HUES48 (cell line): ENCODE results near the gene GIMAP2.

Experiments used
- H3K27ac ChIP-seq: one replicate; pipeline ENCODE4 v1.7.0; 2013; ENCODE audit warnings: low read depth, low read length, inconsistent platforms
- H3K27me3 ChIP-seq: 2 replicates; pipeline ENCODE4 v1.6.1; 2013; ENCODE audit warnings: mild to moderate bottlenecking, low read length; ENCODE audit not compliant: control insufficient read depth, insufficient read depth
- H3K36me3 ChIP-seq: 2 replicates; pipeline ENCODE4 v1.6.1; 2013; ENCODE audit warnings: low read length; ENCODE audit not compliant: control insufficient read depth, insufficient read depth
- H3K4me1 ChIP-seq: 2 replicates; pipeline ENCODE4 v1.6.1; 2013; ENCODE audit warnings: mild to moderate bottlenecking, low read length; ENCODE audit not compliant: control insufficient read depth, insufficient read depth
- H3K4me3 ChIP-seq: 2 replicates; pipeline ENCODE4 v1.5.1; 2013; ENCODE audit warnings: mild to moderate bottlenecking, low read depth, low read length
- H3K9ac ChIP-seq: 2 replicates; pipeline ENCODE4 v1.6.1; 2013; ENCODE audit warnings: mild to moderate bottlenecking, low read depth, low read length, moderate library complexity
- H3K9me3 ChIP-seq: 2 replicates; pipeline ENCODE4 v1.6.1; 2013; ENCODE audit warnings: low read length; ENCODE audit not compliant: control insufficient read depth, insufficient read depth

GIMAP2 gene

DNA sequence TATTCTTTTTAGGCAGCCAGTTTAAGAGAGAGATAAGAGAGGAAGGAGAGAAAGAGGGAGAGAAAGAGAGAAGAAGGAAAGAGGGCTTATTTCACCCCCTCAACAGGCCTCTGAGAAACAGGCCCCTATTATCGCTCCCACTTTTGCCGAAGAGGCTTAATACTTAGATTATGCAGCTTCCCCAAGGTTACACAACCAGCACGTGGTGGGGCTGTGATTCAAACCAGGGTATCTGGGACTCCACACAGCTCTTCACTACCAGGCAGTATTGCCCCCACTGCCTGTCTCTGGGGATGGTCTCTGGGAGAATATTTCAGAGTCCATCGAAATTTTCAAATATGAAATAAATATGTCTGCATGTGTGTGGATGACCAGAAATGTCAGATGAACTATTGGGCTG, 33.9 kb downstream of the GIMAP2 start:
- Histone ChIP-seq H3K4me1 (no peaks in the 10 kb centered on the region), H3K9ac (no peak overlapping the region), H3K36me3 (no peaks in the 10 kb centered on the region), H3K27me3 (peaks cover 46% of the 10 kb centered on the region), H3K4me3 (no peak overlapping the region), H3K27ac (no peak overlapping the region), H3K9me3 (no peaks in the 10 kb centered on the region)

DNA sequence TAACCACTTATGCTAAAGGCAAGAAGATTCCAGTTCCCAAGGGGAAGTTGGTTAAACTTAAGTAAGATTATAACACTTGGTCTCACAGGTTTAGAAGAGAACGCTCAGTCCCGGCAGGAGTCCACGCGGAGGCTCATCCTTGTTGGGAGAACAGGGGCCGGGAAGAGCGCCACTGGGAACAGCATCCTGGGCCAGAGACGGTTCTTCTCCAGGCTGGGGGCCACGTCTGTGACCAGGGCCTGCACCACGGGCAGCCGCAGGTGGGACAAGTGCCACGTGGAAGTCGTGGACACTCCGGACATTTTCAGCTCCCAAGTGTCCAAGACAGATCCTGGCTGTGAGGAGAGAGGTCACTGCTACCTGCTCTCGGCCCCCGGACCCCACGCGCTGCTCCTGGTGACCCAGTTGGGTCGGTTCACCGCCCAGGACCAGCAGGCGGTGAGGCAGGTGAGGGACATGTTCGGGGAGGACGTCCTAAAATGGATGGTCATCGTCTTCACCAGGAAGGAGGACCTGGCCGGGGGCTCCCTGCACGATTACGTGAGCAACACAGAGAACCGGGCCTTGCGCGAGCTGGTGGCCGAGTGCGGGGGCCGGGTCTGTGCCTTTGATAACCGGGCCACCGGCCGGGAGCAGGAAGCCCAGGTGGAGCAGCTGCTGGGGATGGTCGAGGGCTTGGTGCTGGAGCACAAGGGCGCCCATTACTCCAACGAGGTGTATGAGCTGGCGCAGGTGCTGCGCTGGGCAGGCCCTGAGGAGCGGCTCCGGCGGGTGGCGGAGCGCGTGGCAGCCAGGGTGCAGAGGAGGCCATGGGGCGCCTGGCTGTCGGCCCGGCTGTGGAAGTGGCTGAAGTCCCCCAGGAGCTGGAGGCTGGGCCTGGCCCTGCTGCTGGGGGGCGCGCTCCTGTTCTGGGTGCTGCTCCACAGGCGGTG, 34.7 kb downstream of the GIMAP2 start:
- no peak overlapping the region for H3K9ac ChIP-seq
- no peaks in the 10 kb centered on the region for H3K36me3 ChIP-seq
- peaks cover 43% of the 10 kb centered on the region for H3K27me3 ChIP-seq

DNA sequence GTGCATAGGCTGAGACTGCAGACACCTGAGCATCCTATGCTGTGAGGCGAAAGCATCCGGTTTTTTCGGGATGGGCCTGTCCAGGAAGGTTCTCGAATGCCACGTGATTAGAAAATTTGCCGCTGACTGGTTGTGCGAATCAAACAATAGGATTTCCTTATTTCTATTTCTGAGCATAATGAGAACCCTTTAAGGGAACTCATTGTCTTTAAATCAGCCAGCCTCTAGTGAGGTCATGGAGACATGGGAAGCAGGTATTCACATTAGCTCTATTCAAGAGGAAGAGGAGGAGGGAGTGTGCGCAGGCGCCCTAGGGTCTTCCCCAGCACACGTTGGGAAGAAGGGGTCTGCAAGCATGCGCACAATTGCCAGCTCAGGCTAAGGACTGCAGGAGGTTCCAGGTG, 36.5 kb downstream of the GIMAP2 start:
- H3K27me3 ChIP-seq, result peaks cover 43% of the 10 kb centered on the region
- H3K36me3 ChIP-seq, result no peaks in the 10 kb centered on the region
- no peaks in the 10 kb centered on the region for H3K9me3 ChIP-seq
- H3K4me3 ChIP-seq, result no peak overlapping the region
- no peak overlapping the region for H3K9ac ChIP-seq
- H3K27ac ChIP-seq, result no peak overlapping the region
- no peaks in the 10 kb centered on the region for H3K4me1 ChIP-seq

More for the DNA sequence above, 34.7 kb downstream of the GIMAP2 start:
- H3K9me3 ChIP-seq, result no peaks in the 10 kb centered on the region
- no peak overlapping the region for H3K27ac ChIP-seq
- no peak overlapping the region for H3K4me3 ChIP-seq
- H3K4me1 ChIP-seq, result no peaks in the 10 kb centered on the region

DNA sequence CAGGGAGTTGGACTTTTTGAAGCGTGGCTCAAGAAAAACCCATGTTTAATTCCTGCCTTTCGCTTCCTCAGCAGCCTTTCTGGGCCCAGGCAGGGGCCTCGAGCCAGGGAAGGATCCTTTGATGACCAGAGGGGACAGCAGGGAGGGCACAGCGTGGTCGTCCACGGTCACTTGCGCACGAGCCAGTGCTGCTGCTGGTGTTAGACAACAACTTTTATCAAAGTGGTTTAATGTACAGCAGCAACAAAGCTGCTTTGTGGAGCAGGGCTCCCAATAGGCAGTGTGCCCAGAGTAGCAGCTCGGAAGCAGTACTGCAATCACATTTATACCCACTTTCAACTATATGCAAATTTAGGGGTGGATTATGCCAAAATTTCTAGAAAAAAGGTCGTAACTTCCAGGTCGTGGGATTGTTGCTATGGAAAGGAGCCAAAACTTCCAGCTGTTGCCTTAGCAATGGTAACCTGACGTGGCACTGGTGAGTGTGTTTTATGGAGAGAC, 37.0 kb downstream of the GIMAP2 start:
- Histone ChIP-seq H3K4me3 (no peak overlapping the region), H3K27me3 (peaks cover 48% of the 10 kb centered on the region), H3K36me3 (no peaks in the 10 kb centered on the region), H3K4me1 (no peaks in the 10 kb centered on the region), H3K27ac (no peak overlapping the region), H3K9ac (no peak overlapping the region), H3K9me3 (no peaks in the 10 kb centered on the region)

DNA sequence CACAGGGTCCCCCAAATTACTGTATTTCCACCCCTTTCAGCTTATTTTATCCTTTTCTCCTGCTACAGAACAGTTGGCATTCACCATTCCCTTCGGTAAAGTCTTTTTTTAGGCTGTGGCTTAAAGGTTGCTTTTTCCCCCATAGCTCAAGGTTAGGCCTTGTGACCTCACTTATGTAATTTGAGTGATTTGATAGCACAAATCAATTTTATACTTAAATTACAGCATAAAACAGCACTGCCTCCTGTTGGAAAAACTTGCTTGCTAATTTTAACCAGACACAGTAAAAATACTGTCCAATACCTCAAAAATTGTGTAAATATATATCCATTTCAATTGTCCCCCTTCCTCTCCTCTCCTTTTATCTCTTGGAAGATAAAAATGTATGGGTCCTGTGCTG, 38.0 kb downstream of the GIMAP2 start:
- H3K4me3 ChIP-seq, result no peak overlapping the region
- no peaks in the 10 kb centered on the region for H3K4me1 ChIP-seq
- H3K9ac ChIP-seq, result no peak overlapping the region
- H3K36me3 ChIP-seq, result no peaks in the 10 kb centered on the region
- H3K9me3 ChIP-seq, result no peaks in the 10 kb centered on the region
- peaks cover 56% of the 10 kb centered on the region for H3K27me3 ChIP-seq
- no peak overlapping the region for H3K27ac ChIP-seq

DNA sequence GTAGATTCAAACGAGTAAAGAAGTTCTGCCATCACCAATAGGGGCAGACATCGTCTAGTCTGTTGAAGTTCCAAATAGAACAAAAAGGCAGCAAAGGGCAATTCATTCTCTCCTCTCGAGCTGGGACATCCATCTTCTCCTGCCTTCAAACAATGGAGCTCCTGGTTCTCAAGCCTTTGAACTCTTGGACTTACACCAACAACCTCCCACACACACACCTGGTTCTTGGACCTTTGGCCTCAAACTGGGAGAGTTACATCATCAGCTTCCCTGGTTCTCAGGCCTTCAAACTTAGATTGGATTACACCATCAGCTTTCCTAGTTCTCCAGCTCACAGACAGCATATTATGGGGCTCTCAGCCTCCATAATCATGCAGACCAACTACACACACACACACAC, 41.9 kb downstream of the GIMAP2 start:
- Histone ChIP-seq H3K9ac (no peak overlapping the region), H3K4me3 (no peak overlapping the region), H3K4me1 (no peaks in the 10 kb centered on the region), H3K27ac (no peak overlapping the region), H3K36me3 (no peaks in the 10 kb centered on the region), H3K9me3 (no peaks in the 10 kb centered on the region), H3K27me3 (peaks cover 83% of the 10 kb centered on the region)

DNA sequence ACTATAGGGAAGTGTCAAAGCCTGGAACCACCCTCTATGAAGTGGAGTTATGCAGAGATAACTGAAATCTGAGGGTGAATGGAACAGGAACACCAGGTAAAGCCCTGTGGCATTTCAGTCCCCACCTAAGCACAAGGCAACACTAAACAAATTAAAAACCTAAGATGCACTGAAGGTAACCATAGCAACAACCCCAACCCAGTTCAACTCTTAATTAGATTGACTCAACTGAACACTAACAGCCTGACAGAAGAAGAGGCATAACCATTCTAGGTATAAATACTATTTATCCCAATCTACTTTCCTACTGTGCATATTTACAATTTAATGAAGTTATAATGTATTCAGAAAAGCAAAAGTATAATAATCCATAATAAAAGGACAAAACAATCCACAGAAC, 42.5 kb downstream of the GIMAP2 start:
- H3K4me1 ChIP-seq, result no peaks in the 10 kb centered on the region
- H3K27me3 ChIP-seq, result peaks cover 88% of the 10 kb centered on the region
- no peaks in the 10 kb centered on the region for H3K9me3 ChIP-seq
- H3K4me3 ChIP-seq, result no peak overlapping the region
- no peak overlapping the region for H3K27ac ChIP-seq
- no peak overlapping the region for H3K9ac ChIP-seq
- no peaks in the 10 kb centered on the region for H3K36me3 ChIP-seq

DNA sequence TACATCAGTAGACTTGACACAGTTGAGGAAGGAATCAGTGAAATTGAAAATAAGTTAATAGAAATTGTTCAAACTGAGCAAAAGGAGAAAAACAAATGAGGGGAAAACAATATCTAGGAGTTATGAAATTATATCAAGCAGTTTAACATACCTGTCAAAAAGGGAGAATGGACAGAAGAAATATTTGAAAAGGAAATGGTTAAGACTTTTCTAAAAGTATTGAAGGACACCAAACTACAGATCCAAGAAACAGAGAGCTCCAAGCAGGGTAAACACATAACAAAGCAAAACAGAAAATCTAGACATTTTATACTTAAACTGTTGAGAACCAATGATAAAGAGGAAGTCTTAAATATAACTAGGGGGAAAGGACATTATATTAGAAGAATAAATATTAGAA, 43.1 kb downstream of the GIMAP2 start:
- H3K27ac ChIP-seq, result no peak overlapping the region
- H3K27me3 ChIP-seq, result peaks cover 88% of the 10 kb centered on the region
- H3K4me1 ChIP-seq, result no peaks in the 10 kb centered on the region
- H3K36me3 ChIP-seq, result no peaks in the 10 kb centered on the region
- H3K9ac ChIP-seq, result no peak overlapping the region
- H3K4me3 ChIP-seq, result no peak overlapping the region
- no peaks in the 10 kb centered on the region for H3K9me3 ChIP-seq

DNA sequence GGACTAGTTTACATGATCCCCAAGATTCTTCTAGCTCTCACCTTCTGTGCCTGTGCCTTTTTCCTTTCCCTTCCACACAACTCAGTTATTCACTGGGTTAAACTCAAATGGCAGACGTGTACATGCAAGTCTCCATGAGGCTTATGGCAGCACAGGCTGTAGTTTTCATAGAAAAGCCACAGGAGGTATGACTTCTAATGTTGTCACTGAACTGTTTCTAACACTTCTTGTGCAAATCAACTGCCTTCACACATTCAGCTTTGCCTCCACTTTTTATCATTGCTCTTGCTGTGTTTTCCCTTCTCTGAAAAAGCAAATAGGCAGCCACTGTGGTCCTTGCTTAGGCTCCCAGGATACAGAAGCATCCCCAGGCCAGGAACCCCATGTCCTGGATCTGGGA, 46.4 kb downstream of the GIMAP2 start:
- 0 out of 2 replicates have a peak, but pooled peaks cover 3% of the 10 kb centered on the region for H3K4me1 ChIP-seq
- H3K36me3 ChIP-seq, result no peaks in the 10 kb centered on the region
- H3K27me3 ChIP-seq, result peaks cover 98% of the 10 kb centered on the region
- H3K9ac ChIP-seq, result no peak overlapping the region
- H3K4me3 ChIP-seq, result no peak overlapping the region
- no peak overlapping the region for H3K27ac ChIP-seq
- no peaks in the 10 kb centered on the region for H3K9me3 ChIP-seq

DNA sequence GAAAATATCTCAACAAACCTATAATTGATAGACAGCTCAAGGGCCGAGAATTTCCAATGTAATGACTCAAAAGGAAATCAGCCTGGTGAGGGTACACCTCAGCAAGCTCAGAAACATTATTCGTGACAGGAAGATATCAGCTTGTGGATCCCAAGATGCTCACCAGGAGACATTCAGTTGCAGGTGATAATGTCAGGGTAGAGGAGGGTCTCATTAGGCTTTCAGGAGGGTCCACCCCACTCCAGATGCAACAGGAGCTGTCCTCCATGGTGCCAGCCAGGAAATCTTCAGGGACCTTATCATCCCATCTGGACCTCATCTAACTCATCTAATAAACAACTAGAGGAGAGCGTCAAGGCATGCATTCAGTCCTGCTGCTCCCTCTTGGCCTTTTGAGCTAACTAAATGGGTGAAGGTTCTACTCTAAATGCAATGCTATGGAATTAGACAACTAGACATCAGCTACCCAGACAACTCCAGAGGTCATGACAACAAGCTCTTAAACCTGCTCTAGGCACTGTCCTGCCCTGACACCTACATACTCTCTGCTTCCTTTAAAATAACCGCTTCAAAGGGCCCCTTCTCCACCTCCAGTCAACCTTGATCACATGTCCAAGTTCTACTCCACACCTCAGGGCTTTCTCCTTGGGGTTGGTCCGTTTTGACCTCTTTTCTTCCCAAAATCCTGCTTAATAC, 47.4 kb downstream of the GIMAP2 start:
- 0 out of 2 replicates have a peak, but pooled peaks cover 3% of the 10 kb centered on the region for H3K4me1 ChIP-seq
- peaks cover 99% of the 10 kb centered on the region for H3K27me3 ChIP-seq
- no peak overlapping the region for H3K4me3 ChIP-seq
- no peak overlapping the region for H3K27ac ChIP-seq
- no peak overlapping the region for H3K9ac ChIP-seq
- H3K36me3 ChIP-seq, result no peaks in the 10 kb centered on the region
- H3K9me3 ChIP-seq, result no peaks in the 10 kb centered on the region
